Hepatocyte (in vitro differentiated cells): ENCODE data around the gene C10orf62.

Experiments
- CTCF ChIP-seq: fragments of 200-600 bp; sonication (generic); IDR thresholded peaks from 2 replicates; pipeline ENCODE4 v1.5.1; 2016; ENCODE audit warnings: antibody characterized with exemption, mild to moderate bottlenecking; ENCODE audit not compliant: poor library complexity
- EZH2 ChIP-seq: fragments of 200-600 bp; sonication (generic); IDR thresholded peaks from 2 replicates; pipeline ENCODE4 v1.6.1; 2016; ENCODE audit warnings: antibody characterized with exemption, mild to moderate bottlenecking, borderline replicate concordance

DNA sequence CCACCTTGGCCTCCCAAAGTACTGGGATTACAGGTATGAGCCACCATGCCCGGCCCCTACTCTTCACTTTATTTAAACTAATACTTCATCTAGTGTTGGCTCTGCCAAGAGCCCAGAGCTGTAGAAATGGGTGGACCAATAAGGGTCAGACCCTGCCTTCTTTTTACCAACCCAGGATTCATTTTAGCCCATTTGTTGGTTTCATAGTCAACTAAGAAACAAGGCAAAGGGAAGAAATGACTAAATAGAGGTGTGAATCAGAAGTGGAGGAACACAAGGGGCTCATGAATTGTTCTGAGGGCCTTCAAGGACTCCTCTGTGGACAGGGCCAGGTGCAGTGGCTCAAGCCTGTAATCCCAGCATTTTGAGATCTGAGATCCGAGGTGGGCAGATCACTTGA is 15.8 kb upstream of the C10orf62 start:
- TF ChIP-seq CTCF, result no peak
- no peak for TF ChIP-seq EZH2
